C4-2B (cell line): ENCODE results near the gene KPNA6.
"Not testable (repeated sequence)": the region's sequence is repeated elsewhere in the genome, so short reads cannot be mapped to it uniquely, and the experiment has no call there.

ENCODE experiments used
- H3K27ac ChIP-seq: fragments of 450-650 bp; 2 replicates; pipeline ENCODE4 v1.5.1; 2017
- ZFX ChIP-seq: fragments of 450-650 bp; IDR thresholded peaks from 2 replicates; pipeline ENCODE4 v1.6.1; 2017
- TF ChIP-seq, protein P1 (sequence below): fragments of 450-650 bp; conservative IDR thresholded peaks from 2 replicates; pipeline ENCODE4 v1.5.1; 2017; ENCODE audit warnings: mild to moderate bottlenecking

KPNA6 gene

DNA sequence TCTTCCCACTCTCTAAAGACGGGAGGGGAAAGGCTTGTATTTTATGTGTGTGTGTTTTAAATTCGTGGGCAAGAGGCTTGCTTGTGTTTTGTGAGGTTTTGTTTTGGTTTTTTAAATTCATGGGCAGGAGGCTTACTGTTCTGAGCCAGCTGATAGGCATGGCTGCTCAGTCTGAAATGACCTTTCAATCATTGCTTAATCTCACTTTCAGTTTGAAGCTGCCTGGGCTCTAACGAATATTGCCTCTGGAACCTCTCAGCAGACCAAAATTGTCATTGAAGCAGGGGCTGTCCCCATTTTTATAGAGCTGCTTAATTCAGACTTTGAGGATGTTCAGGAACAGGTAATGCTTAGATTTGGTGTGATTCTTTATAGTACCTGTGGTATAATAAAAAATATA, 51.3 kb downstream of the KPNA6 start:
- TF ChIP-seq ZFX: no peak
- TF ChIP-seq, protein P1, sequence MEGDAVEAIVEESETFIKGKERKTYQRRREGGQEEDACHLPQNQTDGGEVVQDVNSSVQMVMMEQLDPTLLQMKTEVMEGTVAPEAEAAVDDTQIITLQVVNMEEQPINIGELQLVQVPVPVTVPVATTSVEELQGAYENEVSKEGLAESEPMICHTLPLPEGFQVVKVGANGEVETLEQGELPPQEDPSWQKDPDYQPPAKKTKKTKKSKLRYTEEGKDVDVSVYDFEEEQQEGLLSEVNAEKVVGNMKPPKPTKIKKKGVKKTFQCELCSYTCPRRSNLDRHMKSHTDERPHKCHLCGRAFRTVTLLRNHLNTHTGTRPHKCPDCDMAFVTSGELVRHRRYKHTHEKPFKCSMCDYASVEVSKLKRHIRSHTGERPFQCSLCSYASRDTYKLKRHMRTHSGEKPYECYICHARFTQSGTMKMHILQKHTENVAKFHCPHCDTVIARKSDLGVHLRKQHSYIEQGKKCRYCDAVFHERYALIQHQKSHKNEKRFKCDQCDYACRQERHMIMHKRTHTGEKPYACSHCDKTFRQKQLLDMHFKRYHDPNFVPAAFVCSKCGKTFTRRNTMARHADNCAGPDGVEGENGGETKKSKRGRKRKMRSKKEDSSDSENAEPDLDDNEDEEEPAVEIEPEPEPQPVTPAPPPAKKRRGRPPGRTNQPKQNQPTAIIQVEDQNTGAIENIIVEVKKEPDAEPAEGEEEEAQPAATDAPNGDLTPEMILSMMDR: no peak
- no peak overlapping the region for H3K27ac ChIP-seq

DNA sequence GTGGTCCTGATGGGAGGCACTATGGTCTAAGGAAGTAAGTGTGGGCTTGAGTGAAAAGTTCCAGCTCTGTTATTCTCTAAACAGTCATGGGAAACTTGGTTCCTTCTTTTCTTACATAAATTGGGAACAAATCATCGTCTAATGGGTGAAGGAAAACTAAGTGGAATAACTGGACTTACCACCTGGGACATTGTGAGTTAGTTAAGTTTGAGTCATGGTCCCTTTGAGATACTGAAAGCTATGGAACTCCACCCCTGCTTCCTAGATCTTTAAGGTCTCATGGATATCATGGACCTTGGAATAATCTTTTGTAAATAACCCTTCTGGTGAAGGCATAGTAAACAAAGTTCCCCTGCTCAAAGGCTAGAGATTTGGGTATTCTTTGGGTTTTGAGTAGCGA, 55.5 kb downstream of the KPNA6 start:
- no peak overlapping the region for H3K27ac ChIP-seq
- no peak for TF ChIP-seq ZFX
- TF ChIP-seq, protein P1: no peak

DNA sequence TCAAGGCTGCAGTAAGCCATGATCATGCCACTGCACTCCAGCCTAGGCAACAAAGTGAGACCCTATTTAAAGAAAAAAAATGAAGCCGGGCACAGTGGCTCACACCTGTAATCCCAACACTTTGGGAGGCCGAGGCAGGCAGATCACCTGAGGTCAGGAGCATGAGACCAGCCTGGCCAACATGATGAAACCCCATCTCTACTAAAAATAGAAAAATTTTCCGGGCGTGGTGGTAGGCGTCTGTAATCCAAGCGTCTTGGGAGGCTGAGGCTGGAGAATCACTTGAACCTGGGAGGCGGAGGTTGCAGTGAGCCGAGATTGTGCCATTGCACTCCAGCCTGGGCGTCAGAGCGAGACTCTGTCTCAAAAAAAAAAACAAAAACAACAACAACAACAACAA, 57.8 kb downstream of the KPNA6 start:
- H3K27ac ChIP-seq: not testable (repeated sequence)

DNA sequence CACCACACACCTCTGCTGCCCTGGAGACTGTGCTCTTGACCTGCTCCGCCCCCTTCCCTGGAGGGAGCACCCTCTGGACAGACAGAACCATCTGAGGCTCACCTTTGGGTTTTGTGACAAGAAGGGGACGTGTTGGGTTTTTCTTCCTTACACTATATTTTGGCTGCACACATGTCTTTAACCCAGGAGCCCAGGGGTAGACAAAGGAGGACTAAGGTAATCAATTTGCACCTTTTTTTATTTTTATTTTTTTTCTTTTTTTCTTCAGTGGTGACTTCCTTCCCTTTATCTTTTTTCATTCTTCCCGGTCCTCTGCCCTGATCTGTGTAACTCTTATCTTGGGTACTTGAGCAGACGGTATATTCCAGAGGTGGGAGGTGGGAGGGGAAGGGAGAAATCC, 63.1 kb downstream of the KPNA6 start:
- H3K27ac ChIP-seq: no peak overlapping the region
- TF ChIP-seq, protein P1: no peak
- no peak for TF ChIP-seq ZFX

DNA sequence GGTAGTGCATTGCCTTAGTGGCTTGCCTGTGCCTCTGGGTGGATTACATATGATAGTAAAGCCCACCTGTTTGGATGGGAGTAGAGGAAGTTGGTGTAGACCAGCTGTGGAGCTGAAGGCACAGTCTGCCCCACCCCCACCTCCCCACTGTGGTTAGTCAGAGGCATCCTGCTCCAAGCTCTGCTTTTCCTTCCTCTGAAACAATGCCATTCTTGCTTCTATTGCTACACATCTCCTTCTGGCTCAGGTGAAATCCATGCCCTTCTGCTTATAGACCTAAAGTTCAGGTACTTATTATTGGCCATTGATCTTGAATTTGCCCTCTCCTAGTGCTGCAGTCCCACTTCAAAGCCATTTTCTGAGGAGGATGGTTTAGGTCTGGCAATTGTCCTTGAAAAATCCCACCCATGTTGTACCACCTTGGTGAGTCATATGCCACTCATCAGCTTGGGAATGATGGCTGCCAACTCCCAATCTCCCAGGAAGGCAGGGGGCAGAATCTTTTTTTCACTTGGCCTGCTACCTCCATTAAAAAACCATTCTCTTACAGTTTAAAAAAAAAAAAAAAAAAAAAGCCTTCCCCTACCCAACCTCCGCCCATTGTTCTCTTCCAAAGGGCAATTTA, 64.9 kb downstream of the KPNA6 start:
- no peak overlapping the region for H3K27ac ChIP-seq
- TF ChIP-seq ZFX: no peak
- TF ChIP-seq, protein P1: no peak

DNA sequence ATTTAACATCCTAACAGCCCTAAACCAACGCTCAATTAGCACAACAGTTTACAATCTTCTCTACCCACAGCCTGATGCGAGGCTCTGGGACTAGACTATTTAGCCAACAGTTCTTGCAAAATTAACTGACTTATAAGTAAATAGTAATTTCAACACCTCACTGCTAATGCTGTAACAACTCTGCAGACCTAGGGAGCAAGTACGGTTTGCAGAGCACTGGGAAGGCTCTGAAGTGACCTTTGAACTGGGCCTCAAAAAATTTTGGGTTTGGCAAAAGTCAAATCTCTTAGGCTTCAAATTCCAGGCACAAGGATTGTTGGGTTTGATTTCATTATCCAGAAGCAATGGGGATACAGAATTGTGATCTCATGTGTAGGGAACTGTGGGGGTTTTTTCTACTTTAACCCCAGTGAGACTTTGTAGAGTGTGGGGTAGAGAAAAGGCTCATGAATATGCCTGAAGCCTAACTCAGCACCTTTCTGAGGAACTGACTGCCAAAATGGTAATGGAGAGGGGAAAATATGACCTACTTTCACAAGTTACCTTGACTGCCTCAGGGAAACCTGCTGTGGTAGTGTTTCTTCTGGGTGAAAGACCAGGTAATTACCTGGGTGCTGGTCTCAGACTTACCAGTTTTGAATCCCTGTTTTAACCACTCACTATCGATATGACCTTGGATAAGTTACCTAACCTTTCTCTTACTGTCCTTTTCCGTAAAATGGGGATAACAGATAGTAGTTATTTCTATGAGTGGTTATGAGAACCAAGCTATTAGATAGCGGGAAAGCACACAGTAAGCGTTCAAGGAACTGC, 70.7 kb downstream of the KPNA6 start:
- peak overlapping the region; percentile 94 for H3K27ac ChIP-seq
- TF ChIP-seq, protein P1: no peak
- TF ChIP-seq ZFX: no peak

DNA sequence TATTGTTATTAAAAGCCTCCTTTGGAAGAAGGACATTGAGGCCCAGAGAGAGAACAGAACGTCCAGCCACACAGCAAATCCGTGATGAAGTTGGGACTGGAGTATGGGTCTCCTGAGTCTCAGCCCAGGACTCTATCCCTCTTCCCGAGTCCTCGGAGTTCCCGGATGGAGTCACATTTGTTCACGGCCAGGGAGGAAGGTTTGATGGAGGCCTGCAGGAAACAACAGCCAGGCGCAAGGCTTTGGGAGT, 71.3 kb downstream of the KPNA6 start:
- TF ChIP-seq ZFX: no peak
- TF ChIP-seq, protein P1: no peak

DNA sequence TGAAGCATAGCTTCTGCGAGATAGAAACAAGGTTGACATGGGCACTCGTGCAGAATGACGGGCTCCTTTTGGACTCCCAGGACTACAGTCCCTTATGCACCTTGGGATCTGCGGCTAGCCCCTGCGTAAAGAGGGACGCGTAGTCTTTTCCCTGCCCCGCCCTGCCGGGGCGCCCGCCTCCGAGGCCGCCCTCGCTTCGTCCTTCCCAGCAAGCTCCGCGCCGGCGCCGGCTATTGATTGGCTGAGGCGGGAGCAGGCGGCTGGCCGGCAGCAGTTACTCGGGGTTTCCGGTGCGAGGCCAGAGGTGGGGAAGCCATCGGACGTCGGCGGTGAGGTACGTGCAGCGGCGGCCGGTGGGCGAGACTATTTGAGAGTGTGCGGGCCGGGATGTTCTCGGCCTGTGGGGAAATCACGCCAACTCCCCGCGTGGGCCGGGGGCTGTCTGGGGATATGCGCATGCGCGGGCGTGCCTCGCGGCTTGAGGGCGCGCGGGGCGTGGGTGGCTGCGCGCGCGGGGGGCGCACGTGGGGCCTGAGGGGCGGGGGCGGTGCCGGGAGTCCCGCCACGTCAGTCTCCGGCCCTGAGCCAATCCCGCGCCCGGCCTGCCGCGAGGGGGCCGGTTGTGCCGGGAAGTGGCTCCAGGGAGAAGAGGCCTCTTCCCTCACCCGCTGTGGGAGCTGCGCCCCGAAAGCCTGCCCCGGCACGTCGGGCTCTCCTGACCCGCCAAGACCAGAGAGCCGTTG, 71.8 kb downstream of the KPNA6 start, which contains the start of gene TXLNA:
TXLNA (plus strand) TSS at position 233 of the 743 bp plus-strand sequence. CDS start 671 bp downstream, outside the sequence.
- TF ChIP-seq ZFX: peak; percentile 65
- TF ChIP-seq, protein P1: no peak
- peak within 1 kb of the TSS; percentile 94 for H3K27ac ChIP-seq

More for the DNA sequence above, 71.3 kb downstream of the KPNA6 start:
- peak overlapping the region; percentile 94 for H3K27ac ChIP-seq
